BJ (cell line): ENCODE results near the gene KIF1A. TPM values are rescaled to one million over a fixed set of nuclear protein-coding genes. Genes with fewer than 3 reads are reported as not detected.

Source experiments
- CTCF ChIA-PET: fragments of 350-600 bp; formaldehyde crosslinking; extraction: SDS; loops from one replicate; lab custom pipeline; 2021; ENCODE audit warnings: antibody characterized with exemption, inconsistent platforms; lab: Yijun Ruan, JAX
- POLR2A ChIA-PET: fragments of 300-600 bp; sonication (Branson Sonifier 250); formaldehyde crosslinking; extraction: SDS; loops from one replicate; lab custom pipeline; 2021; ENCODE audit warnings: antibody characterized with exemption; lab: Charles Lee
- DNase-seq: peaks from one replicate; pipeline ENCODE4 v3.0.0-alpha.2; 2011; ENCODE audit warnings: low read depth
- H3K27me3 ChIP-seq: 2 replicates; pipeline ENCODE4 v1.6.0; 2011; ENCODE audit warnings: low read length; ENCODE audit not compliant: control insufficient read depth, insufficient read depth
- H3K36me3 ChIP-seq: 2 replicates; pipeline ENCODE4 v1.5.1; 2011; ENCODE audit warnings: low read length; ENCODE audit not compliant: control insufficient read depth, insufficient read depth
- H3K4me3 ChIP-seq: 2 replicates; pipeline ENCODE4 v1.5.1; 2011; ENCODE audit warnings: low read depth, mild to moderate bottlenecking, control low read depth, low read length
- CTCF ChIP-seq: IDR thresholded peaks from 2 replicates; pipeline ENCODE4 v1.5.1; 2011; ENCODE audit warnings: low read depth, mild to moderate bottlenecking, control low read depth, inconsistent platforms, low read length, moderate library complexity; ENCODE audit not compliant: insufficient read depth
- polyA plus RNA-seq: library from polyadenylated mRNA; depleted of rRNA; stranded (reverse); fragments of >200 nt; gene quantifications from 2 replicates; pipeline ENCODE4 v1.2.3, GENCODE V29; 2011

Gene KIF1A
- polyA plus RNA-seq, 1 experiment, result 0.01 TPM

DNA sequence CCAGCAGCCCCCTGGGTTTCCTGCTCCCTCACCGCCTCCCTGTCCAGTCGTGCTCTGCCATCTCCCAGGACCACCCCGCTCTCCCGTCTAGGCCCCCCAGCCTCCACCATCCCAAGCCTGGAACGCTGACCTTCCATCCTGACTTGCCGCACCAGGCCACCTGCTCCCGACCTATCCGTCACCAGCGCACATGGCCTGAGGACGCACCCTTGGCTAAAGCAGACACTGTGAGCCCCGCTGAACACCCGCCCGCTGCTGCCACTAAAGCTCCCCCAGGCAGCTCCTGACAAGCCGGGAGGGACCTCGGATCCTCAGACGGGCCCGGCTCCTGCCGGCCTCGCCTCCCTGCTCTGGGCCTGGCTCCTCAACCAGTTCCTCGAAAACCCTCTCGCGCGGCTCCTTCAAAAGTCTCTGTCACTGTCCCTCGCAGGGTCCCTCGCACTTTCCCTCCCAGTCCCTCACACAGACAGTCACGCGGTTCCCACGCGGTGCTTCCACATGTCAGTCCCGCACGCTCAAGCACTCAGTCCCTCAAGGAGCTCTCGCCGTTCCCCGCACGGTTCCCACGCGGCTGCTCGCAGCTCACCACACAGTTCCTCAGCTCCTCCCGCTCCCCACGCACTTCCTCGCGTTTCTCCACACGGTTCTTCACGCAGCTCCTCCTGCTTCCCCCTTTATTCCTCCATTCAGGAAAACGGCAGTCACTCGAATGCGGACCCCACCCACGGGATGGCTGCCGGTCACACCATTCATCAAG, 42.4 kb downstream of the KIF1A start:
- POLR2A ChIA-PET, result no interaction called here
- no peak for TF ChIP-seq CTCF
- CTCF ChIA-PET, result no interaction called here
- Histone ChIP-seq H3K27me3 (no peaks in the 10 kb centered on the region; the same call in 1 of the 2 replicates), H3K36me3 (no peaks in the 10 kb centered on the region), H3K4me3 (no peak overlapping the region)
- DNase-seq, result no peak

DNA sequence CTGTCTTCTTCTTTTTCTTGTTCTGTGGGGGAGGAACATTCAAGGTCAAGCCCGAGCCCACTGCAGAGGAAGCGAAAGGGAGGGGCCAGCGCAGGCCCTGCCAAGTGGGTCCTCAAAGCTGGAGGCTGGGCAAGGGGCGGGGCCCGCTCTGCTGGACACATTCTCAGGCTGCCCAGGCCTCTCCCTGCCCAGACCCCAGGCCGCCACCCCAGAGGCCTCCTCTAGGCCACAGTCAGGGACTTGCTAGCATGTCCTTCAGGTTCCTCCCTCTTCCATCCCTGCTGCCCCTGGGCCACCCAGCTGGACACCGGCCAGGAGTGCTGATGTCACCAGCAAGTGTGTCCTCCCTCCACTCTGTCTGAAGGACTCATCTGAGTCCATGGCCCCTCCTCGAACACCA, 44.1 kb downstream of the KIF1A start:
- DNase-seq, result no peak
- H3K4me3 ChIP-seq, result no peak overlapping the region
- TF ChIP-seq CTCF, result no peak
- no peaks in the 10 kb centered on the region for H3K36me3 ChIP-seq
- ChIA-PET POLR2A (no interaction called here), CTCF (no interaction called here)
- no peaks in the 10 kb centered on the region; the same call in 1 of the 2 replicates for H3K27me3 ChIP-seq

- CTCF ChIA-PET, result no interaction called here
- DNase-seq, result no peak
- no peaks in the 10 kb centered on the region for H3K27me3 ChIP-seq
- TF ChIP-seq CTCF, result no peak
- H3K36me3 ChIP-seq, result no peaks in the 10 kb centered on the region
- POLR2A ChIA-PET, result no interaction called here
- H3K4me3 ChIP-seq, result no peak overlapping the region
Observed at GRCh38 chr2:240774856-240775255, 45.2 kb downstream of the KIF1A start.

GRCh38 chr2:240769096-240769495, 50.9 kb downstream of the KIF1A start:
- DNase-seq, result no peak
- TF ChIP-seq CTCF, result no peak
- H3K27me3 ChIP-seq, result no peaks in the 10 kb centered on the region
- ChIA-PET POLR2A (no interaction called here), CTCF (no interaction called here)
- H3K4me3 ChIP-seq, result no peak overlapping the region
- no peaks in the 10 kb centered on the region for H3K36me3 ChIP-seq

- CTCF ChIA-PET, result no interaction called here
- H3K36me3 ChIP-seq, result no peaks in the 10 kb centered on the region
- no peak for DNase-seq
- H3K4me3 ChIP-seq, result no peak overlapping the region
- TF ChIP-seq CTCF, result no peak
- POLR2A ChIA-PET, result no interaction called here
- H3K27me3 ChIP-seq, result no peaks in the 10 kb centered on the region
Observed at GRCh38 chr2:240768216-240768615, 51.8 kb downstream of the KIF1A start.
